Uterus (tissue), 4 donors: Measurements from ENCODE around the gene PLAAT4. TPM values are rescaled to one million over a fixed set of nuclear protein-coding genes. Genes with fewer than 3 reads are reported as not detected.

Experiments used
- DNase-seq, 2 donors: peaks; one replicate each; pipeline ENCODE4 v3.0.0-alpha.2; 2019 to 2020
- H3K27ac ChIP-seq, 2 donors: fragments of 200-600 bp; sonication (generic); 1 replicate in 1 of 2; 2 replicates in 1 of 2; pipeline ENCODE4 v1.5.1; 2016 to 2018
- H3K27me3 ChIP-seq, 2 donors: fragments of 200-600 bp; sonication (generic); one replicate each; pipeline ENCODE4 v1.5.1; 2018 to 2019; ENCODE audit warnings: control low read depth in 1 of 2
- H3K36me3 ChIP-seq, 2 donors: fragments of 200-600 bp; sonication (generic); one replicate each; pipeline ENCODE4 v1.5.1; 2019; ENCODE audit warnings: control low read depth in 1 of 2
- H3K4me1 ChIP-seq, 2 donors: fragments of 200-600 bp; sonication (generic); one replicate each; pipeline ENCODE4 v1.5.1; 2018 to 2019; ENCODE audit warnings: control low read depth in 1 of 2
- H3K4me3 ChIP-seq, 2 donors: fragments of 200-600 bp; sonication (generic); 1 replicate in 1 of 2; 2 replicates in 1 of 2; pipeline ENCODE4 v1.5.1; 2018 to 2019; ENCODE audit warnings: mild to moderate bottlenecking in 1 of 2
- H3K9me3 ChIP-seq, 2 donors: fragments of 200-600 bp; sonication (generic); one replicate each; pipeline ENCODE4 v1.5.1; 2019; ENCODE audit warnings: control low read depth in 1 of 2
- POLR2A ChIP-seq, 2 donors: fragments of 450-650 bp; IDR thresholded peaks; one replicate each; pipeline ENCODE4 v1.6.1; 2016; ENCODE audit warnings: antibody characterized with exemption in 2 of 2, mild to moderate bottlenecking in 1 of 2, moderate library complexity in 1 of 2
- intact Hi-C: fragments of 100-400 bp; cut with DNase I; formaldehyde crosslinking; loops from one replicate; pipeline ENCODE4 v1.15.1; 2023; ENCODE audit warnings: low total_unique reads
- total RNA-seq, 4 donors: library from RNA; depleted of rRNA in 3 of 4; stranded (reverse); fragments of >200 nt in 3 of 4; gene quantifications; one replicate each; pipeline versions ENCODE4 v1.1.0 to v1.2.4, GENCODE V29; 2014 to 2023
- TF ChIP-seq, protein P1 (sequence below), 4 experiments: fragments of 200-600 bp in 2 of 4; fragments of 450-650 bp in 2 of 4; sonication (generic) in 2 of 4; IDR thresholded peaks; one replicate each; pipeline ENCODE4 v1.5.1; 2016 to 2019; ENCODE audit warnings: antibody characterized with exemption in 4 of 4, mild to moderate bottlenecking in 2 of 4, moderate library complexity in 1 of 4
- donor health status: DM: yes; HTN: yes; CAD: no.

PLAAT4 gene
- total RNA-seq, 4 donors from 2014 or later: 3.6 to 30.3 (median 22.9) TPM

- no peak for DNase-seq
- Histone ChIP-seq H3K9me3 (no peaks in the 10 kb centered on the region), H3K4me1 (peaks cover 0 to 6% of the 10 kb centered on the region in 2 donors), H3K27me3 (no peaks in the 10 kb centered on the region), H3K36me3 (no peaks in the 10 kb centered on the region), H3K27ac (peak overlapping the region in 1 of 2 donors; percentile 63), H3K4me3 (peak overlapping the region; percentile 34 to 40)
- intact Hi-C loops: no loop called here
- TF ChIP-seq, protein P1, sequence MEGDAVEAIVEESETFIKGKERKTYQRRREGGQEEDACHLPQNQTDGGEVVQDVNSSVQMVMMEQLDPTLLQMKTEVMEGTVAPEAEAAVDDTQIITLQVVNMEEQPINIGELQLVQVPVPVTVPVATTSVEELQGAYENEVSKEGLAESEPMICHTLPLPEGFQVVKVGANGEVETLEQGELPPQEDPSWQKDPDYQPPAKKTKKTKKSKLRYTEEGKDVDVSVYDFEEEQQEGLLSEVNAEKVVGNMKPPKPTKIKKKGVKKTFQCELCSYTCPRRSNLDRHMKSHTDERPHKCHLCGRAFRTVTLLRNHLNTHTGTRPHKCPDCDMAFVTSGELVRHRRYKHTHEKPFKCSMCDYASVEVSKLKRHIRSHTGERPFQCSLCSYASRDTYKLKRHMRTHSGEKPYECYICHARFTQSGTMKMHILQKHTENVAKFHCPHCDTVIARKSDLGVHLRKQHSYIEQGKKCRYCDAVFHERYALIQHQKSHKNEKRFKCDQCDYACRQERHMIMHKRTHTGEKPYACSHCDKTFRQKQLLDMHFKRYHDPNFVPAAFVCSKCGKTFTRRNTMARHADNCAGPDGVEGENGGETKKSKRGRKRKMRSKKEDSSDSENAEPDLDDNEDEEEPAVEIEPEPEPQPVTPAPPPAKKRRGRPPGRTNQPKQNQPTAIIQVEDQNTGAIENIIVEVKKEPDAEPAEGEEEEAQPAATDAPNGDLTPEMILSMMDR (IDR thresholded peaks at IDR 0.05): no peak
- no peak for TF ChIP-seq POLR2A (IDR thresholded peaks at IDR 0.05)
Measured at GRCh38 chr11:63491636-63492372, 44.8 kb upstream of the PLAAT4 start.

DNA sequence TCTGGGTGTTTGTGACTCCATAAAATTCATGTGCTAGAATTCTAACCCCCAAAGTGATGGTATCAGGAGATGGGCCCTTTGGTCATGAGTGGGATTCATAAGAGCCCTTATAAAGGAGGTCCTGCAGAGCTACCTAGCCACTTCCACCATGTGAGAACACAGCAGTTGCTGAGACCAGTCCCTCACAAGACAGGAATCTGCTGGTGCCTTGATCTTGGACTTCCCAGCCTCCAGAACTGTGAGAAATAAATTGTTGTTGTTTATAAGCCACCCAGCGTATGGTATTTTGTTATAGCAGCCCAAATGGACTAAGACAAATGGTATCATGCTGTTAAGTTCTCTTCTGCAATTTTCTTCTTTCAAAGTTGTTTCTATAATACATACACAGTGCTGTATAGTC is 44.2 kb upstream of the PLAAT4 start:
- no peak overlapping the region for H3K4me3 ChIP-seq
- TF ChIP-seq, protein P1 (IDR thresholded peaks at IDR 0.05): no peak
- no peak for TF ChIP-seq POLR2A (IDR thresholded peaks at IDR 0.05)
- no peak for DNase-seq
- H3K9me3 ChIP-seq: no peaks in the 10 kb centered on the region
- intact Hi-C loops: no loop called here
- H3K27me3 ChIP-seq: no peaks in the 10 kb centered on the region
- peaks cover 0 to 6% of the 10 kb centered on the region in 2 donors for H3K4me1 ChIP-seq
- H3K36me3 ChIP-seq: no peaks in the 10 kb centered on the region
- no peak overlapping the region for H3K27ac ChIP-seq

- H3K4me1 ChIP-seq: peaks cover 0 to 6% of the 10 kb centered on the region in 2 donors
- H3K27me3 ChIP-seq: no peaks in the 10 kb centered on the region
- no peak overlapping the region for H3K27ac ChIP-seq
- DNase-seq: no peak
- no peaks in the 10 kb centered on the region for H3K36me3 ChIP-seq
- H3K4me3 ChIP-seq: no peak overlapping the region
- TF ChIP-seq POLR2A (IDR thresholded peaks at IDR 0.05): no peak
- TF ChIP-seq, protein P1 (IDR thresholded peaks at IDR 0.05): no peak
- intact Hi-C loops: no loop called here
- no peaks in the 10 kb centered on the region for H3K9me3 ChIP-seq
Measured at GRCh38 chr11:63493127-63493526, 43.5 kb upstream of the PLAAT4 start.

- Histone ChIP-seq H3K4me1 (peaks cover 0 to 6% of the 10 kb centered on the region in 2 donors), H3K36me3 (no peaks in the 10 kb centered on the region), H3K4me3 (no peak overlapping the region), H3K27ac (no peak overlapping the region), H3K27me3 (no peaks in the 10 kb centered on the region), H3K9me3 (peaks cover 0 to 3% of the 10 kb centered on the region in 2 donors)
- intact Hi-C loops: no loop called here
- no peak for DNase-seq
- TF ChIP-seq, protein P1 (IDR thresholded peaks at IDR 0.05): no peak
- TF ChIP-seq POLR2A (IDR thresholded peaks at IDR 0.05): no peak
Measured at GRCh38 chr11:63494975-63495374, 41.6 kb upstream of the PLAAT4 start.

DNA sequence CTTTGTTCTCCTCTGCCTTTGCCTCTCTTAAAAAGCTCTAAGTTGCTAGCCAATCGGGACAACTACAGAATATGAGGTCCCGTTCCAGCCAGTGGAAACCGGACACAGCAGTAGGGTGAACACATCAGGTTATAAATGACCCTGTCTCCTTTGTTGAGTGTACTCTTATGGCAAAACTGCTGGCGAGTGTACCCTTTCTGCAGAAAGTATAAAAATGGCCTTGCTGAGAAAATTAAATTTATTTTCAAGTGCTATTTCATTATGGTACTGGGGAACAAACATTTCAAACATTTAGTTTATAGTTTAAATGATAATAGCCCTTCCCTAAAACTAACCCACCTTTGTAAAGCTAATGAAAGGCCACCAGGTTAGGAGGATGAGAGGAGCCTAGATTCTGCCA is 36.7 kb upstream of the PLAAT4 start:
- H3K27ac ChIP-seq: no peak overlapping the region
- no peak for DNase-seq
- H3K27me3 ChIP-seq: no peaks in the 10 kb centered on the region
- H3K4me3 ChIP-seq: no peak overlapping the region
- TF ChIP-seq POLR2A (IDR thresholded peaks at IDR 0.05): no peak
- TF ChIP-seq, protein P1 (IDR thresholded peaks at IDR 0.05): no peak
- H3K4me1 ChIP-seq: no peaks in the 10 kb centered on the region
- peaks cover 0 to 7% of the 10 kb centered on the region in 2 donors for H3K9me3 ChIP-seq
- intact Hi-C loops: no loop called here
- no peaks in the 10 kb centered on the region for H3K36me3 ChIP-seq
